GM12878 (cell line): ENCODE data around the gene LTA. TPM values are rescaled to one million over a fixed set of nuclear protein-coding genes. Genes with fewer than 3 reads are reported as not detected.

Experiments
- ATF7 ChIP-seq: fragments of 450-650 bp; IDR thresholded peaks from 2 replicates; pipeline ENCODE4 v1.6.1; 2016; ENCODE audit warnings: low read depth, mild to moderate bottlenecking
- BHLHE40 ChIP-seq, 2 experiments: fragments of 450-650 bp in 1 of 2; IDR thresholded peaks; 2 replicates each; pipeline ENCODE4 v1.6.1; 2011 to 2017; ENCODE audit warnings: low read depth in 2 of 2, borderline replicate concordance in 1 of 2, improper control_type of control experiment in 1 of 2, low read length in 1 of 2, mild to moderate bottlenecking in 1 of 2
- CREB1 ChIP-seq: IDR thresholded peaks from 2 replicates; pipeline ENCODE4 v1.6.1; 2012; ENCODE audit warnings: low read depth, mild to moderate bottlenecking, inconsistent platforms
- ESRRA ChIP-seq: IDR thresholded peaks from 2 replicates; pipeline ENCODE4 v1.6.1; 2012; ENCODE audit warnings: mild to moderate bottlenecking, low read length, improper control_type of control experiment
- EZH2 ChIP-seq: IDR thresholded peaks from 2 replicates; pipeline ENCODE4 v1.6.1; 2012; ENCODE audit warnings: low read depth, mild to moderate bottlenecking, control low read depth, inconsistent platforms, low read length, borderline replicate concordance; ENCODE audit not compliant: control insufficient read depth
- GATAD2B ChIP-seq: fragments of 450-650 bp; conservative IDR thresholded peaks from 2 replicates; pipeline ENCODE4 v1.6.1; 2017; ENCODE audit warnings: low read depth, mild to moderate bottlenecking, moderate library complexity
- IKZF1 ChIP-seq: fragments of 450-650 bp; conservative IDR thresholded peaks from 2 replicates; pipeline ENCODE4 v1.6.1; 2017; ENCODE audit warnings: antibody characterized with exemption, mild to moderate bottlenecking
- IRF4 ChIP-seq: IDR thresholded peaks from 2 replicates; pipeline ENCODE4 v1.6.1; 2011; ENCODE audit warnings: low read depth, low read length
- KLF5 ChIP-seq: fragments of 450-650 bp; IDR thresholded peaks from 2 replicates; pipeline ENCODE4 v1.6.1; 2014; ENCODE audit warnings: mild to moderate bottlenecking; ENCODE audit not compliant: partially characterized antibody
- MLLT1 ChIP-seq: fragments of 450-650 bp; IDR thresholded peaks from 2 replicates; pipeline ENCODE4 v1.6.1; 2016; ENCODE audit warnings: mild to moderate bottlenecking
- MTA2 ChIP-seq: fragments of 450-650 bp; IDR thresholded peaks from 2 replicates; pipeline ENCODE4 v1.6.1; 2016; ENCODE audit warnings: low read depth, mild to moderate bottlenecking, moderate library complexity
- MYC ChIP-seq: IDR thresholded peaks from 2 replicates; pipeline ENCODE4 v1.6.1; 2011; ENCODE audit warnings: mild to moderate bottlenecking, low read length, moderate library complexity, inconsistent platforms; ENCODE audit not compliant: insufficient read depth, insufficient replicate concordance, insufficient read length, severe bottlenecking
- PAX8 ChIP-seq: fragments of 450-650 bp; IDR thresholded peaks from 2 replicates; pipeline ENCODE4 v1.6.1; 2017; ENCODE audit warnings: mild to moderate bottlenecking, moderate library complexity
- PML ChIP-seq: IDR thresholded peaks from 2 replicates; pipeline ENCODE4 v1.6.1; 2012; ENCODE audit warnings: low read length, inconsistent platforms
- RFX5 ChIP-seq: IDR thresholded peaks from 2 replicates; pipeline ENCODE4 v1.6.1; 2011; ENCODE audit warnings: low read depth, low read length, improper control_type of control experiment
- ZBED1 ChIP-seq: IDR thresholded peaks from 2 replicates; pipeline ENCODE4 v1.6.1; 2016; ENCODE audit warnings: borderline replicate concordance
- ZNF217 ChIP-seq: fragments of 450-650 bp; IDR thresholded peaks from 2 replicates; pipeline ENCODE4 v1.6.1; 2017; ENCODE audit warnings: antibody characterized with exemption, mild to moderate bottlenecking
- ZNF24 ChIP-seq: fragments of 450-650 bp; IDR thresholded peaks from 2 replicates; pipeline ENCODE4 v1.6.1; 2017; ENCODE audit warnings: antibody characterized with exemption, mild to moderate bottlenecking
- ZNF384 ChIP-seq: IDR thresholded peaks from 2 replicates; pipeline ENCODE4 v1.6.1; 2012; ENCODE audit warnings: low read depth, mild to moderate bottlenecking, low read length, improper control_type of control experiment, borderline replicate concordance
- ZSCAN29 ChIP-seq: fragments of 450-650 bp; IDR thresholded peaks from 2 replicates; pipeline ENCODE4 v1.6.1; 2017; ENCODE audit warnings: mild to moderate bottlenecking, moderate library complexity
- polyA plus RNA-seq, 11 experiments: library from polyadenylated mRNA; depleted of rRNA in 4 of 11; unstranded in 6 of 11; stranded (reverse) in 5 of 11; fragments of >200 nt; fragmentation: Nextera tagmentation in 4 of 11; fragmentation: Illumina TruSeq in 1 of 11; extraction: Ambion mirVana in 4 of 11; extraction: Trizol in 1 of 11; gene quantifications; 1 replicate in 1 of 11; 2 replicates in 10 of 11; pipeline versions ENCODE4 v1.2.1 to v1.2.3, GENCODE V29; 2011 to 2016; ENCODE audit warnings: inconsistent platforms in 2 of 11, missing spikeins in 2 of 11, low read depth in 1 of 11
- total RNA-seq, 4 experiments: library from RNA; depleted of rRNA in 3 of 4; stranded (reverse); fragments of >200 nt in 3 of 4; fragmentation: Illumina TruSeq in 1 of 4; extraction: Trizol in 1 of 4; gene quantifications; 2 replicates each; pipeline versions ENCODE4 v1.2.1 to v1.2.3, GENCODE V29; 2013 to 2021
- TF ChIP-seq, protein P1 (sequence below): IDR thresholded peaks from 2 replicates; pipeline ENCODE4 v1.6.1; 2011; ENCODE audit warnings: low read depth, low read length, improper control_type of control experiment, borderline replicate concordance
- TF ChIP-seq, protein P2 (sequence below): IDR thresholded peaks from 2 replicates; pipeline ENCODE4 v1.6.1; 2012; ENCODE audit warnings: low read depth, low read length, improper control_type of control experiment
- TF ChIP-seq, protein P3 (sequence below): fragments of 450-650 bp; IDR thresholded peaks from 2 replicates; pipeline ENCODE4 v1.6.1; 2018; ENCODE audit warnings: mild to moderate bottlenecking, low read depth, moderate library complexity; ENCODE audit not compliant: partially characterized antibody

Gene LTA
- total and polyA plus RNA-seq, 10 of the 15 experiments (the other 5 are each of a cell fraction or from before 2014, with no cell fraction given) = 27.5 to 100 (median 75.1) TPM

- TF ChIP-seq MLLT1 (no peak; the same call in 1 of the 2 replicates), KLF5 (peak; percentile 43), IRF4 (no peak), EZH2 (no peak), ATF7 (no peak; the same call in 1 of the 2 replicates), ESRRA (peak; percentile 58), ZSCAN29 (no peak), BHLHE40 (IDR thresholded peaks at IDR 0.05; ENCODE audit: borderline replicate concordance in 1 of 2, low read depth in 2 of 2, low read length in 1 of 2) (no peak), ZNF24 (no peak), ZNF384 (no peak), MYC (no peak), RFX5 (no peak), CREB1 (peak; percentile 96), PAX8 (no peak), ZBED1 (no peak), MTA2 (0 out of 2 replicates have a peak, but pooled peaks have one; percentile 35), IKZF1 (peak; percentile 62), PML (no peak; the same call in 1 of the 2 replicates), GATAD2B (no peak), ZNF217 (no peak)
- TF ChIP-seq, protein P1, sequence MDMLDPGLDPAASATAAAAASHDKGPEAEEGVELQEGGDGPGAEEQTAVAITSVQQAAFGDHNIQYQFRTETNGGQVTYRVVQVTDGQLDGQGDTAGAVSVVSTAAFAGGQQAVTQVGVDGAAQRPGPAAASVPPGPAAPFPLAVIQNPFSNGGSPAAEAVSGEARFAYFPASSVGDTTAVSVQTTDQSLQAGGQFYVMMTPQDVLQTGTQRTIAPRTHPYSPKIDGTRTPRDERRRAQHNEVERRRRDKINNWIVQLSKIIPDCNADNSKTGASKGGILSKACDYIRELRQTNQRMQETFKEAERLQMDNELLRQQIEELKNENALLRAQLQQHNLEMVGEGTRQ = no peak
- TF ChIP-seq, protein P2, sequence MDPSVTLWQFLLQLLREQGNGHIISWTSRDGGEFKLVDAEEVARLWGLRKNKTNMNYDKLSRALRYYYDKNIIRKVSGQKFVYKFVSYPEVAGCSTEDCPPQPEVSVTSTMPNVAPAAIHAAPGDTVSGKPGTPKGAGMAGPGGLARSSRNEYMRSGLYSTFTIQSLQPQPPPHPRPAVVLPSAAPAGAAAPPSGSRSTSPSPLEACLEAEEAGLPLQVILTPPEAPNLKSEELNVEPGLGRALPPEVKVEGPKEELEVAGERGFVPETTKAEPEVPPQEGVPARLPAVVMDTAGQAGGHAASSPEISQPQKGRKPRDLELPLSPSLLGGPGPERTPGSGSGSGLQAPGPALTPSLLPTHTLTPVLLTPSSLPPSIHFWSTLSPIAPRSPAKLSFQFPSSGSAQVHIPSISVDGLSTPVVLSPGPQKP = peak; percentile 82
- TF ChIP-seq, protein P3, sequence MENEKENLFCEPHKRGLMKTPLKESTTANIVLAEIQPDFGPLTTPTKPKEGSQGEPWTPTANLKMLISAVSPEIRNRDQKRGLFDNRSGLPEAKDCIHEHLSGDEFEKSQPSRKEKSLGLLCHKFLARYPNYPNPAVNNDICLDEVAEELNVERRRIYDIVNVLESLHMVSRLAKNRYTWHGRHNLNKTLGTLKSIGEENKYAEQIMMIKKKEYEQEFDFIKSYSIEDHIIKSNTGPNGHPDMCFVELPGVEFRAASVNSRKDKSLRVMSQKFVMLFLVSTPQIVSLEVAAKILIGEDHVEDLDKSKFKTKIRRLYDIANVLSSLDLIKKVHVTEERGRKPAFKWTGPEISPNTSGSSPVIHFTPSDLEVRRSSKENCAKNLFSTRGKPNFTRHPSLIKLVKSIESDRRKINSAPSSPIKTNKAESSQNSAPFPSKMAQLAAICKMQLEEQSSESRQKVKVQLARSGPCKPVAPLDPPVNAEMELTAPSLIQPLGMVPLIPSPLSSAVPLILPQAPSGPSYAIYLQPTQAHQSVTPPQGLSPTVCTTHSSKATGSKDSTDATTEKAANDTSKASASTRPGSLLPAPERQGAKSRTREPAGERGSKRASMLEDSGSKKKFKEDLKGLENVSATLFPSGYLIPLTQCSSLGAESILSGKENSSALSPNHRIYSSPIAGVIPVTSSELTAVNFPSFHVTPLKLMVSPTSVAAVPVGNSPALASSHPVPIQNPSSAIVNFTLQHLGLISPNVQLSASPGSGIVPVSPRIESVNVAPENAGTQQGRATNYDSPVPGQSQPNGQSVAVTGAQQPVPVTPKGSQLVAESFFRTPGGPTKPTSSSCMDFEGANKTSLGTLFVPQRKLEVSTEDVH = peak; percentile 83
These were observed 24.9 kb upstream of the LTA start, which contains the start of gene NFKBIL1 (continued) for GRCh38 chr6:31546958-31547726.
